Limb (tissue), 2 donors: Measurements from ENCODE around the gene CLSTN3.

Experiments used
- DNase-seq, 2 donors: peaks; one replicate each; pipeline ENCODE4 v3.0.0-alpha.2; 2016; ENCODE audit errors: extremely low spot score in 2 of 2

Gene CLSTN3

DNA sequence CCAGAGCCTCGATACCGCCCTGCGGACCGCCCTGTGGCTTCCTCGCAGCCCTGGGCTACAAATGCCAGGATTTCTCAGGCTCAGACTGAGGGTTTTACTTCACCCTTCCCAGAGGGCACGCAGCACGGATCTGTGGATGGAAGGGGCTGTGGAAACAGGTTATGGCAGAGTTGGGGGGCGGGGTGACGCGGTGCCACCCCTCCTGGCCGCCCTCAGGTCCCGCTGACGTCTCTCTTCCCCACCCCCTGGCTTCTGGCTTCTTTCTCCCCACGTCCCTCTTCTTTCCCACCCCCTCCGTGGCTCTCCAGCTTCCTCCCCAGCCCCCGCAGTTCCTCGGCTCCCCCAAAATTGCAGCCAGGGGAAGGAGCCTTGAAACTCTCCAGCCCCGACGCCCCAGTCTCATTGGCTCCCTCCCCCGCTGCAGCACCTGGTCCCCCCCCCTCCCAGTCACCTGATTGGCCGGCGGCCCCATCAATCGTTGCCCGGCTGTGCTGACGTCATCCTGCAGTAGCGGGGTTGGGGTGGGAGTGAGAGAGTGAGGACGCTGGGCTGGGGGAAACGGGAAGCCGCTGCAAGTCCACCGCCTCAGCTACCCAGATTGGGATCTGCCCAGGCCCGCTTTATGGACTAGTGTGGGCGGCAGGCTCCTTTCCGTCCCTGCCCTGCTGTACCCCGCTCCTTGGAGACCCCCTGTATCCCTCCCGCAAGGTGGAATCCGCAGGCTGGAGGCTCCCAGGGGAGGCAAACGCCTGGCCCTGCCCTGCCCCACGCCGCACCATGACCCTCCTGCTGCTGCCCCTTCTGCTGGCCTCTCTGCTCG lies at the start of gene CLSTN3:
Gene CLSTN3, plus strand, starts transcription at position 500 of the 820 bp plus-strand sequence. Its CDS starts 278 bp downstream, at position 778.
- DNase-seq: peak; percentile 80 to 96

DNA sequence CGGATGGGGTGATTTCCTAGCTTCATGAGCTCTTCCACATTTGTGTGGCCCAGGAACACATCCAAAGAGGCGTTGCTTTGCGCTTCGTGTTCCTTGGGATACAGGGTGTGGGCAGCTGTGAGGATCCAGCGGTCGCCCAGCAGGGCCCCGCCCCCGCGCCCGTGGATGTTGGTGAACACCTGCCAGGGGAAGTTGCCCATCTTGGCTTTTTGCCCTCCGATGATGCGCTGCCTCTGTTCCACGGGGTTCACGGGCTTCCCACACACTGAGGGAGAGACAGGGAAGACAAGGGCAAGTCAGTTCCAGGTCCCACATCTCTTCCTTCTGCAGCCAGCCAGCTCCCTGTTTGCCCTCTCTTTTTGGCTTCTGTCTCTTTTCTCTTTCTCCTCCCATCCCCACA lies 49.1 kb upstream of the CLSTN3 start:
- DNase-seq: no peak

DNA sequence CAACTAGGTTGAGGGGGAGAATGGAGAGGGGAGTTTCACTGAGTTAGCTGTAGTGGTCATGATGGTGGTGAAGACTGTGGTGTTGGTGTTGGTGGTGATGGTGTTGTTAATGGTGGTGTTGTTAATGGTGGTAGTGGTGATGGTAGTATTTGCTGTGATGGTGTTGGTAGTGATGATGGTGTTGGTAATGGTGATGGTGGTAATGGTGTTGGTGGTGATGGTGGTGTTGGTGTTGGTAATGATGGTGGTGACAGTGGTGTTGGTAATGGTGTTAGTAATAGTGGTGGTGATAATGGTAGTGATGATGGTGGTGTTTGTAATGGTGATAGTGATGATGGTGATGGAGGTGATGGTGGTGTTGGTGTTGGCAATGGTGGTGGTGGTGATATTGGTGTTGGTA lies 47.0 kb upstream of the CLSTN3 start:
- no peak for DNase-seq

DNA sequence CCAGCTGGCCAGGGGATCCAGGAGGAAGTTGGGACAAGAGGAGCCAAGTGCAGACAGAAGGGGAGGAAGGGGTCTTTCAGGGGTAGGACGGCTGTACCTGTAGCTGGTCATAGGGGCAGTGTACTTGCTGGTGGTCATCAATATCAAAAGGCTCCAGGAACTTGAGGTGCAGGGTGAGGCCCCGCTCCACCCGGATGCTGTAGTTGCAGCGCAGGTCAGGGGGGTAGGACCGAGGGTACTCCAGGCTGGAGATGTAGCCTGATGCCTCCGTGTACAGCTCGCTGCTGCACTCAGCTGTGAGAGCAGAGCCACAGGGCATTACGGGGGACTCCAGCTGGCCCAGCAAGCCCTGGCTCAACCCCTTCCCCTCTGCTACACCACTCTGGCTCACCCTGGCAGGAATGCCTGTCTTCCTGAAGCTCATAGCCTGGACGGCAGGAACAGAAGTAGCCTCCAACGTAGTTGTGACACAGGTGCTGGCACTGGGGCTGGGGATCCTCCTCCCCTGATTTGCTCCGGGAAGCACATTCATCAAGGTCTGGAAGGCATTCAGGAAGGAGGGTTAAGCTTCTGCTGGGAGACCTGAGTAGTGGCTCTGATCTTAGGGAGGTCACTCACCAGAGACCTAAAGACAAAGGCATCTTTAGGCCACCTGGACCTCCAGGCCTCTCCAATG lies 40.8 kb upstream of the CLSTN3 start:
- no peak for DNase-seq

DNA sequence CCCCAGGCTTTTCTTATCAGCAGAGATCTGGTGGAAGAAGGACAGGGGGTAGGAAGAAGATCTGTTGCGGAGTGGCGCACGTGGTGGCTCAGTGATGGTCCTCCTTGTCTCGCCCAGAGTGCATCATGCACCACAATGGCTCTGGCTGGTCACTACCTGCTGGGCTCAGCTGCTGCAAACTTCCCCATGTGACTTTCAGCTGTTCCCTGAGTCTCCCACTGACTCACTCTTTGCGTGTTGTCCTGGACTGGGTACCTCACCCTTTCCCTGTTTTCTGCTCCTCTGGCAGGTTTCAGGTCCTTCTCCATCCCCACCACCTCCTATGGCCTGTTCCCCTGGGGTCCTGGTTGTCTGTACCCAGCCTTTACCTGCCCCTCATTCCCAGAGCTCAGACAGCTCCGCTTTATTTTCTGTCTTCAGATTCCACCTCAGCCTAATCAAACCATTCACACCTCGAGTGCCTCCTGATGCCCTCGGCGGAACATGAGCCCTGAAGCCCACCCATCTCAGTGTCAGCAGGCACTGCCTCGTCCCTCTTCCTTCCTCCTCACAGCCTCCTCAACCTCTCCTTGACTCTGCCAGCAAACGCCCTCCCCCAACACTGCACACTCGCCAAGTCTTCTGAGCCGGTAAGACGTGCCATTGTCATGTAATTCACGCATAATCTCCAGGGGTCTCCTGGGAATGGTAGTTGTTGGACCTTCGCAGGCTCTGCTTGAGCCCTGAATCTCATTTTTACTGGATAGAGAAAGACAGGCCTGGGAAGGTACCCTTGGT lies 39.8 kb upstream of the CLSTN3 start:
- no peak for DNase-seq

DNA sequence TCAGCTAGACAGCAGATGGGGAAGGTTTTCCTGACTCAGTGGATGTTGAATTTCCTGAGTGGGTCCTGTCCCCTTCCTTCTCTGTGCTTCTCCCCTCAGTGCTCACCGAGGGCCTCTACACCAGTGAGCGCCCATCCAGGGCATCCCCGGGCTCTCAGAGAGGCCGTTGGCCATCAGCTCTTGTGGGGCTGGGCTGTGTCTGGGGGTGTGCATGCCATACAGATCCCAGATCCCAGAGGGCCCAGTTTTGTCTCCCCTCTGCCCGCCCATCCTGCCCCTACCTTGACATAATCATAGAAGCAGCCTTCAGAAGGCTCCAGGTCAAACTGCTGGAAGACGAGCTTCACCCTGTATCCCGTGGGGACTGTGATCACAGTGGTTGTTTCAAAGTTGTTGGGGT lies 39.0 kb upstream of the CLSTN3 start:
- DNase-seq: no peak

DNA sequence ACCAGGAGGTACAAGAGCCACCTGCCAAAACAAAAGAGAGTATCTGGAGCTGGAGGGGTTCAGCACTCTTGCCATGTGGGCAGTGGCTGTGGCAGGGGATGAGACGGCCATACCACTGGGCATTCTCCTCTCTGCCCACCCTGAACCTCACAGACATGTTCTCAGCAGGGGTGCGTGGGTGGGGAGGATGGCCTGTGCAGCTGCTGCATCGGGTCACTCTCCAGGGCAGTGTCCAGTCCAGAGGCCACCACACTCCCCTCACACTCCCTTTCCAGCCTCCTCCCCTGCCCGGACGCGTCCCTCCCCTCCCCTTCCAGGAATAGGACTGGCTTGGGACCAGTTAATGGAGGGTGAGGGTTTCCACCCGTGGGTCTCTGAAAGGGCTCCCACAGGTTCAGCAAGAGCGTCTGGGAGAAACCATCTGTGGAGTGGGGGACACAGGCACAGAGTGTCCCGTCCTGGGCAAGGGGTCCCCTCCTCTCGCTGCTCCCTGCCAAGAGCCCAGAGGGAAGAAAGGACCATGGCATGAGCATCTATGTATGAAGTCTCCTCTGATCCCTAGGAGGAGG lies 38.4 kb upstream of the CLSTN3 start:
- peak in 1 of 2 donors; percentile 49 for DNase-seq

DNA sequence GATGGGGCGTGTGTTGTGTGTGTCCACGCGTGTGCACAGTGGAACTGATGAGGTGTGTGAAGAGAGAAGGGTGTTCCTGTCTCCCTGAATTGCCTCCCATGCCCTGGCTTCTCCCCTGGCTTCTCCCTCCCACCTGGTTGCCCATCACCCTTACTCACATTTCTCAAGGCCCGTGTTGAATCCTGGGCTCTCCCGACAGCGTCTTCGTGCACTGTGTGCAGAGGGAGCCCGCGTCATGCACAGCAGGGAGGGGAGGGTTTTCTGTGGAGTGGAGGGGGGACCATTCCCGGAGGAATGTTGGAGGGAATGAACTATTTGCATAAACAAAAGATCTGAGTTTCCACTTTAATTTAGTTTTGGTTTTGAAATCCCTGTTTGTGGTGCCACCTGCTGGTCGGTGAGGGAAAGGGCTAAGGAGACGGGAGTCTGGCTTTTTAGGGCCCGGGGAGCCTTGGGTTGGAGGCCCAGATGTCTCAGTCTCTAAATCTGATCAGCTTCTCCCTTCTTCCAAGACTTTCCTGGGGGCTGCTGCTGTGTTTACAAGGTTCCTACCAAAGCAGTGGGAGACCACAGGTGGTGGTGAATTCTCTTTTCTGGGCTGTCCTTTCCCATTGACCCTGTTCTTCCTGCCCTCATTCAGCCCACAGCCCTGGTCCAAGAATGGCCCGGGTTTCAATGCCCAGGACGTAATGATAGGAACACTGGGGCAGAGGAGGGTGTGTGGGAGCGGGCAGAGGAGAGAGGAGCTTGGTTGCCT lies 37.8 kb upstream of the CLSTN3 start, which contains the start of gene C1R:
Gene C1R, minus strand, starts transcription at position 217 of the 757 bp plus-strand sequence. Its CDS starts 57 bp downstream, at position 160.
- peak; percentile 80 to 82 for DNase-seq

DNA sequence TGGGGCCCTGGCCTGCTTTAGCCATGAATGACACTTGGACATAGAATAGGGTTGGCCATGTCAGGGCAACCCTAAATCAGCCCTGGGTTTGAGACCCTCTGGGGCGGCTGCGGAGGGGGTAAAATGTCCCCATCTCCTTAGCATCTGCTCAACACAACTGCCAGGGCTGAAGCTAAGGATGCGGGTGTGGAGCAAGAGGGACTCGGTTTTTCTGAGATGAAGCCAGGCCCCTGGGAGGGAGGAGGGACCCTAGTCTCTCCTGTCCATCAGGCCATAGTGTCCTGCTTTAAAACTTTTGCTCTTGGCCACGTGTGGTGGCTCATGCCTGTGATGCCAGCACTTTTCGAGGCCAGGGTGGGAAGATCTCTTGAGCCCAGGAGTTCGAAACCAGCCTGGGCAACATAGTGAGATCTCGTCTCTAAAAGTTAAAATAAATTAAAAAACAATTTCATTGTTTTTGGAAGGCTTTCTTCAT lies 37.1 kb upstream of the CLSTN3 start:
- DNase-seq: no peak

DNA sequence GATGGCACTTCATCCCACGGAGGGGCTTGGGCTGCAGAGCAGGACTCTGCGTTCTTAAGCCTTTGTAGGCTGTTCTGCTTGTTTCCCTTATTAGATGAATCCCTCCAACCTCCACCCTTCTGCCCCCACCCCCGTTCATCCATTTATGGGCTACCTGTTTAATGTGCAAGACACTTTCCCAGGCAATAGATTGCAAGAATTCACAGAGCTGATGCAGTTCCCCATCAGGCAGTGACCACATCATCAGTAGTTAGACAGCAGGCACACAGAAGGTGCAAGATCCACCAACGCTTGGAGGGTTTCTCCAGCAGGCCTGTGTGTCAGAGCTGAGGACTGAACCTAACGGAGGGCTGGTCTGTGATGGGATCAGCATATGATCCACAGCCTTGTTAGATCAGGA lies 36.7 kb upstream of the CLSTN3 start:
- no peak for DNase-seq

DNA sequence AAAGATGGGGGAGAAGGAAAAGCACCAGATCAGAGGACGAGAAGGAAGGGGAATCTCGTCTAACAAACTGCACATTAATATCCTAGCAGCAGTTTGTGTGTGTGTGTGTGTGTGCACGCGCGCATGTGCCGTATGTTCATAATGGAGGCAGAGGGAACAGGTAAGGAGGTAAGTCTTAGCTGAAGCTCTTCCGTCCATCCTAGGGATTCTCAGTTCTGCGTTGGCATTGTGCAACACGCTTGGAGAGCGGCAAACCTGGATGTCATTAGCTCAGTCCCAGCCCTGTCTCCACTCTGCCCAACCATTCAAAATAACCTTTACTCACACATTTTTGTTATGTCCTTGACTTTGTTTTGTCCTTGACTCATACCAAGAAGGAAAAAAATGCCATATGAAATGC lies 36.3 kb upstream of the CLSTN3 start:
- DNase-seq: no peak

DNA sequence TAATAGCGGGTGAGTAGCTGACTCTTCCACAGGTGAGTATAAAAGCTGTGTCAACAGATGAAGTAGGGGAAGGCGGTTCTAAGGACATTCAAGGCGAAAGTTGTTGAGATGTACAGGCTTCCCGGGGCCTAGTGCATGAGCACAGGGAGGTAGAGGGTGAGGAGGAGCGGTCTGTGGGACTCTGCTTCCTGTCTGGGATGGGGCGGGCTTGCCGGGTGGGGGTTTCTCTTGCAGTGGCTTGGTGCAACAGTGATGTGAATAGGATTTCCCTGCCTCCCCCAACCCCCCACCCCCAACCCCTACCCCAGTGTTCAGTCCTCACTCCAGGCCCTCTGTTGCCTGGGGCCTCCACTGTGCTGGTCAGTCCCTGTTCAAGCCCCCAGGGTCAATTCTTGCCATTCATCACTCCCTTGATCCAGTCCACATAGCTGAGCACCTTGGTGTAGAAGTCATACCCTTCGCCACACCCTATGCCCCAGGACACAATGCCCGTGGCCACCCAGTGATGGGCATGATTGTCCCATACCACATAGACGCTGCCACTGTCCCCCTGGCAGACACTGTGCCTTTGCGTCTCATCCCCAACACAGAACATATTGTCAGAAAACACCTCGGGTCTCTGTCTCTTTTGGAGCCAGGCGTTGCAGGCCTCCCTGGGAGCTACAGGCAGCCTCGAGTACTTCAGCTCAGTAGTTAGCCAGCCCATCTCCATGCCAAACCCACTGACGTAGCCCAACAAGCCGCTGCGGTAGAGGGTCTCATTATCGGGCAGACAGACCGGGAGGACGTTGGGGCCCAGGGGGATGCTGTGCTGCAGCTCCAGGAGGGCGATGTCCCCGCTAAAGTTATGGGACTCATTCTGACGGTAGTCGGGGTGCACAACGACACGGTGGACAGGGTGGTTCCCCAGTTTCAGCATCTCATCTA lies 33.9 kb upstream of the CLSTN3 start:
- no peak for DNase-seq

DNA sequence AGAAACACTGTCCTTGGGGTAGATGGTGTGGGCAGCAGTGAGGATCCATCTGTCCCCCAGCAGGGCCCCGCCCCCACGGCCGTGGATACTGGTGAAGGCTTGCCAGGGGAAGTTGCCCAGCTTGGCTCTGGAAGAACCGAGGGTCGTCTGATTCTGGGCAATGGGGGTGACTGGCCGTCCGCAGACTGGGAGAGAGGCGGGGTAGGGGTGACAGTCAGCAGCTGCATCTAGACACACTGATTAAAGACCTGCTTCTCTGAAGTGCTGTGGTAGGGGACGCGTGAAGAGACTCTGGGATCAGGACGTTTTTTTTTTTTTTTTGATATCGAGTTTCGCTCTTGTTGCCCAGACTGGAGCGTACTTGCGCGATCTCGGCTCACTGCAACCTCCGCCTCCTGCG lies 33.2 kb upstream of the CLSTN3 start:
- DNase-seq: no peak

DNA sequence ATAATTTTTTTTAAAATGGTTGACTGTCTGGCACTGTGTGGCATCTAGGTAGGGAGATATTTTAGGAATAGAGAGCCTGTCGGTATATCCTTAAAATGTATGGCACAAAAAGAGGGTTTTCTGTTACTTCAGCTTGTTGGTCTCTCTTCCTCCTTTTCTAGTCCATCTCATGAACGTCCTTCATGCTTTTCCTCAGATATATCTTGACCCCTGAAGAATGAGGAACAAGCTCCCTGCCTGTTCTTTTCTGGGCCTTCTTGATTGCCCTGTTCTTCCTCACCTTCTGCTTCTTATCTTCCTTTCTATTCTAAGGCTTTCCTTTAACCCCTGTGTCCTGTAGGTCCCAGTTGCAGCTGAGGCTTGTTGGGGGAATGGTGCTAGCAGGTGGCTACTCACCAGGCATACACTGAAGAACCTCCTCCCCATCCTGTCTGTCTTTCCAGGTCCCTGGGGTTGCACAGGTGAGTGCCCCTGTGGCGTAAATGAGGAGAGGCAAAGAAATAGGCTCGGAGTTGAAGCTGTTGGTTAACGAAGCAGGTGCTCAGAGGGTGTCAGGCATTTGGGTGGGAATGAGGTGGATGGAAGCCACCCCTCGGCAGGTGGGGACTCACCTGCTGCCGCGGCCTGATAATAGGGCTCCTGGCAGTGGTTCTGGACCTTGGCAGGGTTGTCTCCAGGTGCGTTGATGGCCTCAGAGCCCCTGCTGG lies 30.7 kb upstream of the CLSTN3 start:
- no peak for DNase-seq

DNA sequence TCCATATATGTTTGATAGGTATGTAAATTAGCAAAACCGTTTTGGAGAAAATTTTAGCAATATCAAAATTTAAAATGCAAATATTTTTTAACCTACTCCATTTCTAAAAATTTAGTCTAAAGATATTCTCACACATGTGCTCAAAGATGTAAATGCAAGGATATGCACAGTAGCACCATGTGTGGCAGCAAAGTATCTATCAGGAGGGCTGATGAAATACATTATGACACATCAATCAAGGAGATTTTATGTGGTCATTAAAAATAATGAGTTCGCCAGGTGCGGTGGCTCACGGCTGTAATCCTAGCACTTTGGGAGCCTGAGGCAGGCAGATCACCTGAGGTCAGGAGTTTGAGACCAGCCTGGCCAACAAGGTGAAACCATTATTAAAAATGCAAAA lies 29.9 kb upstream of the CLSTN3 start:
- no peak for DNase-seq

DNA sequence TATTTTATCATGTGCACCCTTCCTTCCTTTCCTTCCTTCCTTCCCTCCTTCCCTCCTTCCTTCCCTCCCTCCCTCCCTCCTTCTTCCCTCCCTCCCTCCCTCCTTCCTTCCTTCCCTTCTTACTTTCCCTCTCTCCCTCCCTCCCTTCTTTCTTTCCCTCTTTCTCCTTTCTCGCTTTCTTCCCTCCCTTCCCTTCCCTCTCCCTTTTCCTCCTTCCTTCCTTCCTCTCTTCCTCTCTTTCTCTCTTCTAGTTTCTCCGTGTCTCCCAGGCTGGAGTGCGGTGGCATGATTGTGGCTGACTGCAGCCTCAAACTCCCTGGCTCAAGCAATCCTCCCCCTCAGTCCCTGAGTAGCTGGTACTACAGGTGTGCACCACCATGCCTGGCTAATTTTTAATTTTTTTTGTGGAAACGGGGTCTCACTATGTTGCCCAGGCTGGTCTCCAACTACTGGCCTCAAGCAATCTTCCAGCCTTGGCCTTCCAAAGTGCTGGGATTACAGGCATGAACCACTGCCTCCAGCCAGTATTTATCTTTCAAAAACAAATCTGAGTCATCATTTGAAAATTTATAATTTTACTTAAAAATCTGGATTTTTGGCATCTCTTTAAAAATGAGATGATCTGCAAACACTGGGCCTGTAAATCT lies 29.0 kb upstream of the CLSTN3 start:
- no peak for DNase-seq

DNA sequence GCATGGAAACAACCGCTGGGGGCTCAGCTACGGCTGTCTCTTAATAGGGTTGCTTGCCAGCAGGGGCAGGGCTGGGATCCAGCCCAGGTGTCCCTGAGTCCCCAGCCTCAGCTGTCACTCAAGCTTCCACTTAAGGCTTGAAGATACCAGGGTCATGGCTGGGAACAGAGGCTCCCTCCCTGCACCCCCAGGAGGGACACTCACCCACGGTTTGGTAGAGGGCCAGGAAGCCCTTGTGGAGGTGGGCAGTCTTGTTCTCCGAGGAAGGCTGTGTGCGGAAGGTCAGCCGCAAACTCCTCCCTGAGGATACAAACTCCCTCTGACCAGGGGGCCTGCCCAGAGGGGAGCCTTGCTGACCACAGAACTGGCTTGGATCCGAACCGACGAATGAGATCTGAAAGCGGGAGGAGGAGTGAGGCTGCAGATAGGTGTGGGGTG lies 28.5 kb upstream of the CLSTN3 start:
- DNase-seq: no peak

DNA sequence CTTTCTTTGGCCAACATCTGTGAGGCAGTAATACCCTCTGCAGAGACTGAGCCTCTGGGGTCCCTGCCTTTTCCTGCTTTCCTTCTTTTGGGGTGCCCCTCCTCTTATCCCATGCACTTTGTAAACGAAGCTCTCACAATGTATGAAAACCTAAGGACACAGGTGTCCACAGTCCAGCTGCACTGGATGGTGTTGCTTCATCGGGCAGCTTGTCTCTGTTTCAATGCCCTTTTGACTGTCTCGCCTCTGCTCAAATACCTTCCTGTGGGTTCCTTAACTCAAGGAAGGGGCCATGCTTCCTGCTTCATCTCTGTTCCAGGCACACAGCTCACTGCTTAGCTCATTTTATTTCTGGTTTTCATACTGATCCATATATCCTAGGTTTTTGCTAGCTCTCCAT lies 27.6 kb upstream of the CLSTN3 start:
- DNase-seq: no peak
